Measurements from ENCODE around the gene TPD52L1. TPM values are rescaled to one million over a fixed set of nuclear protein-coding genes. Genes with fewer than 3 reads are reported as not detected.

Gene TPD52L1
- total and polyA plus RNA-seq, 2 donors (not counting 3 experiments of a cell fraction or from before 2014, with no cell fraction given), result 0.29 to 0.37 TPM

DNA sequence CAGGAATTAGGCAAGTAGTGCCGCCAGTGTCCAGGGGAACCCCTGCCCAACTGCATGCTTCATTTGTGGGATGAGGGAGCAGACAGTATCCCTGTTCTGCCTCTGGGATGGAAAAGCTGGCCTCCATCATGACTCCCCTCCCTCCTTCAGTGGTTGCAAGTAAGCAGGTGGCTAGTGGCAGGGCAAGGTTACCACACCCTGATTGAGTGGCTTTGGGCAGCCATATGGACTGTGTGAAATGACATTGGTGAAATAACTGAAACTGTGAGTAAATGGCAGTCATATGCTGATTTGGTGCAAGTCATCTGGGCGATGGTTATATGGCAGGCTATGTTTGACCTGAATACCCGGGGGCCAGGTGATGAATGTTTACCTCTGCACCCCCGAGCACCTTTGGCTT, 115.2 kb downstream of the TPD52L1 start:
- intact Hi-C loops (cut with micrococcal nuclease) (no loop called here), dilution Hi-C loops (cut with MboI; ENCODE audit: extremely low pct_ligation_motif_present, low sequenced_read_pairs) (no loop called here)
- ChIA-PET POLR2A (no interaction called here), CTCF (no interaction called here)
- no peaks in the 10 kb centered on the region for H3K79me2 ChIP-seq (ENCODE audit: control insufficient read depth, insufficient read depth, low read length)
- no peaks in the 10 kb centered on the region for H3K4me1 ChIP-seq (ENCODE audit: control insufficient read depth, extremely low read depth, insufficient read depth, low read length)
- no peaks in the 10 kb centered on the region for H3K9me3 ChIP-seq (replicated peaks; ENCODE audit: control insufficient read depth, insufficient read depth, low read length)
- no peak overlapping the region for H3K9ac ChIP-seq (replicated peaks; ENCODE audit: extremely low read depth, insufficient read depth, low read length)
- TF ChIP-seq GATA2 (IDR thresholded peaks at IDR 0.05; ENCODE audit: insufficient read depth, insufficient read length, low read depth, low read length) (no peak), JUN (IDR thresholded peaks at IDR 0.05; ENCODE audit: borderline replicate concordance, insufficient read depth, insufficient read length, low read depth) (no peak), POLR2A (IDR thresholded peaks at IDR 0.05; ENCODE audit: low read depth, low read length) (no peak), EZH2 (IDR thresholded peaks at IDR 0.05; ENCODE audit: borderline replicate concordance, low read depth, low read length, severe bottlenecking) (no peak), FOS (IDR thresholded peaks at IDR 0.05; ENCODE audit: borderline replicate concordance, insufficient read depth, low read length) (no peak), POLR2AphosphoS5 (IDR thresholded peaks at IDR 0.05; ENCODE audit: insufficient read depth, low read depth, low read length) (no peak), MYC (IDR thresholded peaks at IDR 0.05; ENCODE audit: low read depth, low read length) (no peak)
- TF ChIP-seq, protein P1, sequence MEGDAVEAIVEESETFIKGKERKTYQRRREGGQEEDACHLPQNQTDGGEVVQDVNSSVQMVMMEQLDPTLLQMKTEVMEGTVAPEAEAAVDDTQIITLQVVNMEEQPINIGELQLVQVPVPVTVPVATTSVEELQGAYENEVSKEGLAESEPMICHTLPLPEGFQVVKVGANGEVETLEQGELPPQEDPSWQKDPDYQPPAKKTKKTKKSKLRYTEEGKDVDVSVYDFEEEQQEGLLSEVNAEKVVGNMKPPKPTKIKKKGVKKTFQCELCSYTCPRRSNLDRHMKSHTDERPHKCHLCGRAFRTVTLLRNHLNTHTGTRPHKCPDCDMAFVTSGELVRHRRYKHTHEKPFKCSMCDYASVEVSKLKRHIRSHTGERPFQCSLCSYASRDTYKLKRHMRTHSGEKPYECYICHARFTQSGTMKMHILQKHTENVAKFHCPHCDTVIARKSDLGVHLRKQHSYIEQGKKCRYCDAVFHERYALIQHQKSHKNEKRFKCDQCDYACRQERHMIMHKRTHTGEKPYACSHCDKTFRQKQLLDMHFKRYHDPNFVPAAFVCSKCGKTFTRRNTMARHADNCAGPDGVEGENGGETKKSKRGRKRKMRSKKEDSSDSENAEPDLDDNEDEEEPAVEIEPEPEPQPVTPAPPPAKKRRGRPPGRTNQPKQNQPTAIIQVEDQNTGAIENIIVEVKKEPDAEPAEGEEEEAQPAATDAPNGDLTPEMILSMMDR (IDR thresholded peaks at IDR 0.05; ENCODE audit: extremely low read depth in 1 of 2, insufficient read depth in 1 of 2, low read depth in 1 of 2, low read length in 2 of 2), result no peak
- TF ChIP-seq, protein P2, sequence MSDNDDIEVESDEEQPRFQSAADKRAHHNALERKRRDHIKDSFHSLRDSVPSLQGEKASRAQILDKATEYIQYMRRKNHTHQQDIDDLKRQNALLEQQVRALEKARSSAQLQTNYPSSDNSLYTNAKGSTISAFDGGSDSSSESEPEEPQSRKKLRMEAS (IDR thresholded peaks at IDR 0.05; ENCODE audit: insufficient read depth, insufficient read length), result no peak
- no peak overlapping the region for H3K27ac ChIP-seq (ENCODE audit: insufficient read depth, low read depth, low read length)
- no peak overlapping the region for H3K4me2 ChIP-seq (ENCODE audit: insufficient read depth, low read length)
- BruUV-seq (replicated peaks), result no TSS peak
- no peaks in the 10 kb centered on the region for H4K20me1 ChIP-seq (replicated peaks; ENCODE audit: control insufficient read depth, extremely low read depth, insufficient read depth, low read length)
- FAIRE-seq (no peak), DNase-seq (ENCODE audit: low read depth, low spot score) (no peak)
- no peaks in the 10 kb centered on the region for H3K9me1 ChIP-seq (replicated peaks; ENCODE audit: control insufficient read depth, extremely low read depth, insufficient read depth, low read length)
- H3K27me3 ChIP-seq (ENCODE audit: control insufficient read depth in 2 of 2, insufficient read depth in 2 of 2, low read length in 2 of 2), result no peaks in the 10 kb centered on the region
- H3K36me3 ChIP-seq (ENCODE audit: control insufficient read depth in 2 of 2, extremely low read depth in 1 of 2, insufficient read depth in 2 of 2, low read length in 2 of 2), result no peaks in the 10 kb centered on the region
- H2AFZ ChIP-seq (ENCODE audit: low read depth, low read length), result no peak overlapping the region
- H3K4me3 ChIP-seq (replicated peaks in 1 of 3; ENCODE audit: insufficient read depth in 1 of 3, low read depth in 1 of 3, low read length in 3 of 3), result no peak overlapping the region

Measured in endothelial cell of umbilical vein (primary cell).